ENCODE data around the gene PLEK. TPM values are rescaled to one million over a fixed set of nuclear protein-coding genes. Genes with fewer than 3 reads are reported as not detected.

Gene PLEK
- total and polyA plus RNA-seq, 9 of the 15 experiments (the other 6 are each of a cell fraction or from before 2014, with no cell fraction given), result 0.14 to 1.2 (median 0.36) TPM

DNA sequence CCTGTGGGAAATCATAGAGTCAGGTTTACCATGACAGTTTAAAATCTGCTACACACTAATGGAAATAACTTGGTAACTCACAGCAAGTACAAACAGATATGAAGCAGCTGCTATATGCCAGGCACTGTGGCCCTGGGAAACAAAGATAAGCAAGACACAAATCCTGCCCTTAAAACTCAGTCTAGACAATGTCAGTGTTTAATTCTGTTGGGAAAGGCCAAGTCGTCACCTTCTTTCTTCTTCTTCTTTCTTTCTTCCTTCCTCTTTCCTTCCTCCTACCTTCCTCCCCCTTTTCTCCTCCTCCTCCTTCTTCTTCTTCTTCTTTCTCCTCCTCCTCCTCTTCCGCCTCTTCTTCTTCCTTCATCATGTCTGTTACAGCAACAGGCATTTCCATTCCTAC lies 26.8 kb downstream of the PLEK start (continued):
- TF ChIP-seq GATAD2B (IDR thresholded peaks at IDR 0.05; ENCODE audit: borderline replicate concordance) (no peak), LCOR (CRISPR knock-in tag; IDR thresholded peaks at IDR 0.05) (no peak), ZNF175 (CRISPR knock-in tag; IDR thresholded peaks at IDR 0.05; ENCODE audit: low read depth) (peak; percentile 28; the same call in 1 of the 2 replicates), ZNF3 (CRISPR knock-in tag; IDR thresholded peaks at IDR 0.05) (no peak), MEF2A (IDR thresholded peaks at IDR 0.05; ENCODE audit: control insufficient read depth, low read depth, low read length) (0 out of 2 replicates have a peak, but pooled peaks have one; percentile 11), HSF4 (CRISPR knock-in tag; IDR thresholded peaks at IDR 0.05; ENCODE audit: borderline replicate concordance) (no peak), SRSF1 (IDR thresholded peaks at IDR 0.05; ENCODE audit: low read depth, low read length) (no peak), NEUROD1 (IDR thresholded peaks at IDR 0.05; ENCODE audit: borderline replicate concordance, low read depth, low read length, partially characterized antibody) (no peak), MCM3 (IDR thresholded peaks at IDR 0.05) (no peak), SREBF2 (CRISPR knock-in tag; IDR thresholded peaks at IDR 0.05) (no peak), ETV5 (CRISPR knock-in tag; IDR thresholded peaks at IDR 0.05; ENCODE audit: low read depth) (no peak), BMI1 (IDR thresholded peaks at IDR 0.05; ENCODE audit: low read length) (no peak), RBM15 (IDR thresholded peaks at IDR 0.05; ENCODE audit: insufficient read depth, low read length) (no peak), ZNF146 (CRISPR knock-in tag; IDR thresholded peaks at IDR 0.05; ENCODE audit: unreplicated experiment) (no peak), SIN3A (IDR thresholded peaks at IDR 0.05; ENCODE audit: borderline replicate concordance in 2 of 2, control insufficient read depth in 1 of 2, low read depth in 2 of 2, low read length in 2 of 2) (no peak), ZNF57 (CRISPR knock-in tag; IDR thresholded peaks at IDR 0.05) (no peak), HNRNPUL1 (IDR thresholded peaks at IDR 0.05; ENCODE audit: low read length) (no peak), SMARCA5 (IDR thresholded peaks at IDR 0.05) (no peak), TAF7 (tag; IDR thresholded peaks at IDR 0.05) (no peak), TCF7L2 (IDR thresholded peaks at IDR 0.05; ENCODE audit: low read depth, low read length) (no peak), NCOA2 (IDR thresholded peaks at IDR 0.05; ENCODE audit: partially characterized antibody in 2 of 2) (no peak), BHLHE40 (IDR thresholded peaks at IDR 0.05; ENCODE audit: low read length) (no peak; the same call in 1 of the 2 replicates)
- TF ChIP-seq, protein P1, sequence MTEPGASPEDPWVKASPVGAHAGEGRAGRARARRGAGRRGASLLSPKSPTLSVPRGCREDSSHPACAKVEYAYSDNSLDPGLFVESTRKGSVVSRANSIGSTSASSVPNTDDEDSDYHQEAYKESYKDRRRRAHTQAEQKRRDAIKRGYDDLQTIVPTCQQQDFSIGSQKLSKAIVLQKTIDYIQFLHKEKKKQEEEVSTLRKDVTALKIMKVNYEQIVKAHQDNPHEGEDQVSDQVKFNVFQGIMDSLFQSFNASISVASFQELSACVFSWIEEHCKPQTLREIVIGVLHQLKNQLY (CRISPR knock-in tag; conservative IDR thresholded peaks at IDR 0.05), result no peak
- TF ChIP-seq, protein P2, sequence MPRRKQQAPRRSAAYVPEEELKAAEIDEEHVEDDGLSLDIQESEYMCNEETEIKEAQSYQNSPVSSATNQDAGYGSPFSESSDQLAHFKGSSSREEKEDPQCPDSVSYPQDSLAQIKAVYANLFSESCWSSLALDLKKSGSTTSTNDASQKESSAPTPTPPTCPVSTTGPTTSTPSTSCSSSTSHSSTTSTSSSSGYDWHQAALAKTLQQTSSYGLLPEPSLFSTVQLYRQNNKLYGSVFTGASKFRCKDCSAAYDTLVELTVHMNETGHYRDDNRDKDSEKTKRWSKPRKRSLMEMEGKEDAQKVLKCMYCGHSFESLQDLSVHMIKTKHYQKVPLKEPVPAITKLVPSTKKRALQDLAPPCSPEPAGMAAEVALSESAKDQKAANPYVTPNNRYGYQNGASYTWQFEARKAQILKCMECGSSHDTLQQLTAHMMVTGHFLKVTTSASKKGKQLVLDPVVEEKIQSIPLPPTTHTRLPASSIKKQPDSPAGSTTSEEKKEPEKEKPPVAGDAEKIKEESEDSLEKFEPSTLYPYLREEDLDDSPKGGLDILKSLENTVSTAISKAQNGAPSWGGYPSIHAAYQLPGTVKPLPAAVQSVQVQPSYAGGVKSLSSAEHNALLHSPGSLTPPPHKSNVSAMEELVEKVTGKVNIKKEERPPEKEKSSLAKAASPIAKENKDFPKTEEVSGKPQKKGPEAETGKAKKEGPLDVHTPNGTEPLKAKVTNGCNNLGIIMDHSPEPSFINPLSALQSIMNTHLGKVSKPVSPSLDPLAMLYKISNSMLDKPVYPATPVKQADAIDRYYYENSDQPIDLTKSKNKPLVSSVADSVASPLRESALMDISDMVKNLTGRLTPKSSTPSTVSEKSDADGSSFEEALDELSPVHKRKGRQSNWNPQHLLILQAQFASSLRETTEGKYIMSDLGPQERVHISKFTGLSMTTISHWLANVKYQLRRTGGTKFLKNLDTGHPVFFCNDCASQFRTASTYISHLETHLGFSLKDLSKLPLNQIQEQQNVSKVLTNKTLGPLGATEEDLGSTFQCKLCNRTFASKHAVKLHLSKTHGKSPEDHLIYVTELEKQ (CRISPR knock-in tag; IDR thresholded peaks at IDR 0.05), result no peak
- TF ChIP-seq, protein P3, sequence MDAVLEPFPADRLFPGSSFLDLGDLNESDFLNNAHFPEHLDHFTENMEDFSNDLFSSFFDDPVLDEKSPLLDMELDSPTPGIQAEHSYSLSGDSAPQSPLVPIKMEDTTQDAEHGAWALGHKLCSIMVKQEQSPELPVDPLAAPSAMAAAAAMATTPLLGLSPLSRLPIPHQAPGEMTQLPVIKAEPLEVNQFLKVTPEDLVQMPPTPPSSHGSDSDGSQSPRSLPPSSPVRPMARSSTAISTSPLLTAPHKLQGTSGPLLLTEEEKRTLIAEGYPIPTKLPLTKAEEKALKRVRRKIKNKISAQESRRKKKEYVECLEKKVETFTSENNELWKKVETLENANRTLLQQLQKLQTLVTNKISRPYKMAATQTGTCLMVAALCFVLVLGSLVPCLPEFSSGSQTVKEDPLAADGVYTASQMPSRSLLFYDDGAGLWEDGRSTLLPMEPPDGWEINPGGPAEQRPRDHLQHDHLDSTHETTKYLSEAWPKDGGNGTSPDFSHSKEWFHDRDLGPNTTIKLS (IDR thresholded peaks at IDR 0.05; ENCODE audit: borderline replicate concordance, low read depth), result no peak
